ENCODE results near the gene TNFRSF19.

GRCh38 chr13:23695196-23695595 is 125.0 kb downstream of the TNFRSF19 start:
- no peak for TF ChIP-seq POLR2A (IDR thresholded peaks at IDR 0.05)
- TF ChIP-seq CTCF (IDR thresholded peaks at IDR 0.05): no peak

Measured in body of pancreas (tissue), 4 donors.